Measurements from ENCODE around the gene RBP2. TPM values are rescaled to one million over a fixed set of nuclear protein-coding genes. Genes with fewer than 3 reads are reported as not detected.

RBP2 gene
- total and polyA plus RNA-seq, 2 of the 8 experiments (the other 6 are each of a cell fraction or from before 2014, with no cell fraction given), result not detected

GRCh38 chr3:139482206-139482605 lies 5.9 kb upstream of the RBP2 start:
- Histone ChIP-seq H3K23me2 (ENCODE audit: low read depth, low read length) (no peaks in the 10 kb centered on the region), H3K56ac (replicated peaks; ENCODE audit: insufficient read length, low read depth, low read length) (no peak overlapping the region), H3K4me2 (ENCODE audit: insufficient read depth in 1 of 2, low read depth in 2 of 2, low read length in 2 of 2) (no peak overlapping the region), H3K18ac (ENCODE audit: extremely low read depth, low read length) (no peak overlapping the region), H2AFZ (ENCODE audit: low read length) (no peak overlapping the region), H2BK120ac (replicated peaks; ENCODE audit: low read depth, low read length) (no peak overlapping the region), H3K9me3 (ENCODE audit: insufficient read depth in 2 of 2, low read depth in 1 of 2, low read length in 1 of 2) (no peaks in the 10 kb centered on the region), H3K23ac (ENCODE audit: insufficient read length) (no peak overlapping the region), H3K9ac (replicated peaks in 1 of 4; ENCODE audit: extremely low read depth in 1 of 4, low read depth in 3 of 4, low read length in 3 of 4) (no peak overlapping the region), H2BK12ac (ENCODE audit: low read depth, low read length) (no peak overlapping the region), H2BK20ac (ENCODE audit: low read length) (no peak overlapping the region), H3K14ac (ENCODE audit: insufficient read length) (no peak overlapping the region), H2BK5ac (ENCODE audit: low read depth, low read length) (no peak overlapping the region), H4K20me1 (replicated peaks in 1 of 2; ENCODE audit: control insufficient read depth in 1 of 2, insufficient read depth in 2 of 2, low read length in 2 of 2) (no peaks in the 10 kb centered on the region), H3K36me3 (ENCODE audit: control insufficient read depth in 2 of 4, insufficient read depth in 4 of 4, low read length in 3 of 4) (no peaks in the 10 kb centered on the region), H3K4me1 (replicated peaks in 1 of 4; ENCODE audit: control insufficient read depth in 3 of 4, insufficient read depth in 4 of 4, low read length in 3 of 4) (peaks cover 0 to 5% (median 1%) of the 10 kb centered on the region in 4 experiments; a peak in 2 of 7 replicates), H3K27me3 (replicated peaks in 1 of 4; ENCODE audit: control insufficient read depth in 3 of 4, extremely low read depth in 1 of 4, insufficient read depth in 3 of 4, low read length in 3 of 4) (no peaks in the 10 kb centered on the region), H3K27ac (ENCODE audit: low read depth, low read length) (no peak overlapping the region), H3K4me3 (ENCODE audit: extremely low read depth in 1 of 4, insufficient read depth in 2 of 4, low read depth in 3 of 4, low read length in 4 of 4) (no peak overlapping the region), H2BK15ac (ENCODE audit: low read length) (no peak overlapping the region), H4K5ac (ENCODE audit: insufficient read length, low read depth, low read length) (no peak overlapping the region), H4K8ac (ENCODE audit: extremely low read depth, insufficient read depth, low read length) (no peak overlapping the region), H2AK5ac (ENCODE audit: low read depth, low read length) (no peak overlapping the region), H3K4ac (replicated peaks; ENCODE audit: insufficient read length, low read depth, low read length) (no peak overlapping the region), H3K79me2 (ENCODE audit: control insufficient read depth in 1 of 2, insufficient read depth in 2 of 2, low read length in 2 of 2) (no peaks in the 10 kb centered on the region), H3K79me1 (ENCODE audit: low read depth, low read length) (no peaks in the 10 kb centered on the region), H4K91ac (replicated peaks; ENCODE audit: insufficient read length, low read length) (no peak overlapping the region)
- ChIA-PET CTCF (ENCODE audit: partially characterized antibody) (interaction anchor here (0.6 to 2.7 kb wide), 3 partner anchors 15 to 25 kb away, joined by 3 to 7 read pairs (median 4); no protein-coding TSS in a partner anchor), POLR2A (ENCODE audit: partially characterized antibody) (interaction anchor here (1.1 to 2.7 kb wide), 3 partner anchors 9 to 15 kb away, joined by 3 to 10 read pairs (median 4); no protein-coding TSS in a partner anchor)
- DNase-seq (ENCODE audit: low read depth in 1 of 2, low spot score in 2 of 2) (no peak), FAIRE-seq (no peak)
- WGBS, 2 experiments (ENCODE audit: extremely low coverage in 1 of 2, insufficient coverage in 1 of 2, insufficient read length in 1 of 2, insufficient replicate concordance in 2 of 2, low coverage in 1 of 2, low lambda C conversion rate in 2 of 2, missing lambda C conversion rate in 1 of 2), result 90% methylated on average over 1 of the region's 1 CpG; no CpG with 5 or more reads in 1 of the 2 experiments
- TF ChIP-seq SIRT6 (IDR thresholded peaks at IDR 0.05; ENCODE audit: low read length), result no peak
- TF ChIP-seq TCF12 (IDR thresholded peaks at IDR 0.05; ENCODE audit: low read depth, low read length), result no peak
- TF ChIP-seq HDAC6 (IDR thresholded peaks at IDR 0.05; ENCODE audit: low read depth, low read length), result no peak
- TF ChIP-seq SIX5 (IDR thresholded peaks at IDR 0.05; ENCODE audit: low read depth, low read length), result no peak
- TF ChIP-seq EGR1 (IDR thresholded peaks at IDR 0.05; ENCODE audit: borderline replicate concordance, low read depth, low read length), result no peak
- TF ChIP-seq SP2 (IDR thresholded peaks at IDR 0.05; ENCODE audit: low read length), result no peak
- TF ChIP-seq RXRA (IDR thresholded peaks at IDR 0.05; ENCODE audit: insufficient read depth, low read depth, low read length), result no peak
- no peak for TF ChIP-seq CHD1 (IDR thresholded peaks at IDR 0.05; ENCODE audit: low read depth, low read length)
- TF ChIP-seq JUND (IDR thresholded peaks at IDR 0.05; ENCODE audit: low read length), result no peak
- no peak for TF ChIP-seq RAD21 (IDR thresholded peaks at IDR 0.05 in 1 of 2, conservative IDR thresholded peaks at IDR 0.05 in 1 of 2; ENCODE audit: low read depth in 2 of 2, low read length in 2 of 2)
- no peak for TF ChIP-seq PHF8 (conservative IDR thresholded peaks at IDR 0.05; ENCODE audit: low read depth, low read length)
- TF ChIP-seq HDAC2 (IDR thresholded peaks at IDR 0.05; ENCODE audit: borderline replicate concordance in 1 of 2, low read depth in 2 of 2, low read length in 2 of 2), result no peak
- TF ChIP-seq KDM1A (IDR thresholded peaks at IDR 0.05; ENCODE audit: borderline replicate concordance, low read length), result no peak
- TF ChIP-seq RNF2 (IDR thresholded peaks at IDR 0.05; ENCODE audit: borderline replicate concordance, low read depth, low read length, missing control alignments, poor library complexity, severe bottlenecking), result no peak
